Ovary (tissue), 9 donors: ENCODE data around the gene SART1. TPM values are rescaled to one million over a fixed set of nuclear protein-coding genes. Genes with fewer than 3 reads are reported as not detected.

Source experiments
- DNase-seq, 5 donors: peaks; one replicate each; pipeline ENCODE4 v3.0.0-alpha.2; 2019 to 2020
- H3K27ac ChIP-seq, 2 donors: fragments of 200-600 bp; one replicate each; pipeline versions ENCODE4 v1.5.1 to v1.8.0; 2019 to 2022
- H3K27me3 ChIP-seq: fragments of 200-600 bp; one replicate; pipeline ENCODE4 v1.8.0; 2022
- H3K36me3 ChIP-seq: fragments of 200-600 bp; sonication (generic); one replicate; pipeline ENCODE4 v1.5.1; 2019
- H3K4me1 ChIP-seq: one replicate; pipeline ENCODE4 v1.8.1; 2013; ENCODE audit warnings: mild to moderate bottlenecking, moderate library complexity; ENCODE audit not compliant: insufficient read depth
- H3K4me3 ChIP-seq: fragments of 200-600 bp; sonication (generic); one replicate; pipeline ENCODE4 v1.5.1; 2017
- H3K9me3 ChIP-seq, 2 donors: fragments of 200-600 bp in 1 of 2; sonication (generic) in 1 of 2; one replicate each; pipeline versions ENCODE4 v1.5.1 to v1.8.1; 2013 to 2019; ENCODE audit warnings: mild to moderate bottlenecking in 1 of 2, moderate library complexity in 1 of 2
- EP300 ChIP-seq: sonication (generic); formaldehyde crosslinking; IDR thresholded peaks from one replicate; pipeline ENCODE4 v1.6.1; 2017; ENCODE audit warnings: antibody characterized with exemption
- POLR2A ChIP-seq: fragments of 450-650 bp; IDR thresholded peaks from one replicate; pipeline ENCODE4 v1.6.1; 2017; ENCODE audit warnings: antibody characterized with exemption, mild to moderate bottlenecking, moderate library complexity
- WGBS, 3 donors: extraction: QIAGEN DNeasy Blood & Tissue Kit in 1 of 3; methylation state at CpG; one replicate each; pipeline versions ENCODE4 v1.1.5 to v1.1.7; 2013 to 2017; 5-methylcytosine and 5-hydroxymethylcytosine counted together
- intact Hi-C, 4 donors: fragments of 100-400 bp; cut with DNase I; formaldehyde crosslinking; loops; one replicate each; pipeline versions ENCODE4 v1.11.0 to v1.15.1; 2022 to 2023
- polyA plus RNA-seq, 2 donors: library from polyadenylated mRNA; stranded (reverse); fragments of 200-250 nt in 1 of 2; fragments of 350-450 nt in 1 of 2; fragmentation: Illumina TruSeq in 1 of 2; extraction: RNeasy Lipid Tissue Mini Kit (QIAGEN cat#74804) in 1 of 2; gene quantifications; one replicate each; pipeline ENCODE4 v1.2.3, GENCODE V29; 2013 to 2014
- total RNA-seq, 7 donors: library from RNA; depleted of rRNA in 2 of 7; stranded (reverse); fragments of >200 nt in 2 of 7; fragmentation: NEBNext Ultra II Directional in 3 of 7; extraction: Animal tissue kit (Norgen Biotek cat#: 25700) in 3 of 7; gene quantifications; one replicate each; pipeline versions ENCODE4 v1.1.0 to v1.2.4, GENCODE V29; 2016 to 2023
- TF ChIP-seq, protein P1 (sequence below), 3 donors: fragments of 450-650 bp in 2 of 3; fragments of 200-600 bp in 1 of 3; IDR thresholded peaks; one replicate each; pipeline versions ENCODE4 v1.5.1 to v1.8.0; 2016 to 2022; ENCODE audit warnings: antibody characterized with exemption in 3 of 3, mild to moderate bottlenecking in 1 of 3
- donor health status: DM: no; HTN: no; CAD: no; lungs with moderate emphysema.
- donor health status: DM: no; HTN: no; CAD: no.
- donor health status: Bipolar disorder and iron deficiency.
- donor health status: DM: yes; HTN: yes; CAD: no.
- donor health status: DM: no; HTN: no; CAD: no.
- donor health status: DM: yes; HTN: yes; CAD: no.

SART1 gene
- total and polyA plus RNA-seq, 9 donors, result 8.8 to 64.9 (median 55.7) TPM

DNA sequence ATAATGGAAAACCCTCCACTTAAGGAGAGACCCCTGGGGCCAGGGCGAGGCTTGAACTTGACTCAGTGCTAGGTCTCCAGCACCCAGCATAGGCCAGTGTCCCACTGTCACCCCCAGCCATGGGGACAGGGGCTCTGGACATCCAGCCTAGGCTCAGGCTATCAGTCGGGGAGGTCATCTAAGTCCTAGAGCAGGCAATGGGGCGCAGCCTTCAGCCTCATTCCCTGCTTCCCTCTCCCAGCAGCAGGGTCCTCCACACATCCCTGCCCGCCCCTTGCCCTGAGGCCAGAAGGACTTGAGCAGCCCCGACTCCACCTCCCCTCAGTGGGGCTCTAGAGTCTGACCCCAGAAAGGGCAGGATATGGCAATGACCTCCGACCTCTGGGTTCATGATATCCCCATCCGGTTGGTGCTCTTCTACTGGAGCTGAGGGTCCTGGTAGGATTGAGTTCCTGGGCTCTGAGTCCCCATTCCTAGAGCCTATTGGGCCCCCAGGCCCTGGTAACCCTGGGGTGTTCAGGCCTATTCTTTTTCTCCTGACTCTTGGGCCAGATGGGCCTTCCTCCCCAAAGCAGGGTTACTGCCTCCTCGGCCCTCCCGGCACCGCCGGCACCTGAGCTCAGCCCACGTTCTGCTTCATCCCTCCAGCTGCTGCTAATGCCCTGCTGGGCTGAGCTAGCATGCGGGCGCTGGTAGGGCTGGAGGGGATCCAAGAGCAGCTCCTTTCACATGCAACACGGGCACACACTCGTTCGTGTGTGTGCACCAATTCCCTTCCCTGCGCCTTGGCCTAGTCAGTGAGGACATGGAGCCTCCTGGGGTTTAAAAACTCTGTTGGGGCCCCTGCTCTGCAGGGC, 54.6 kb downstream of the SART1 start:
- intact Hi-C loops, result no loop called here
- no peak for TF ChIP-seq EP300
- TF ChIP-seq, protein P1, sequence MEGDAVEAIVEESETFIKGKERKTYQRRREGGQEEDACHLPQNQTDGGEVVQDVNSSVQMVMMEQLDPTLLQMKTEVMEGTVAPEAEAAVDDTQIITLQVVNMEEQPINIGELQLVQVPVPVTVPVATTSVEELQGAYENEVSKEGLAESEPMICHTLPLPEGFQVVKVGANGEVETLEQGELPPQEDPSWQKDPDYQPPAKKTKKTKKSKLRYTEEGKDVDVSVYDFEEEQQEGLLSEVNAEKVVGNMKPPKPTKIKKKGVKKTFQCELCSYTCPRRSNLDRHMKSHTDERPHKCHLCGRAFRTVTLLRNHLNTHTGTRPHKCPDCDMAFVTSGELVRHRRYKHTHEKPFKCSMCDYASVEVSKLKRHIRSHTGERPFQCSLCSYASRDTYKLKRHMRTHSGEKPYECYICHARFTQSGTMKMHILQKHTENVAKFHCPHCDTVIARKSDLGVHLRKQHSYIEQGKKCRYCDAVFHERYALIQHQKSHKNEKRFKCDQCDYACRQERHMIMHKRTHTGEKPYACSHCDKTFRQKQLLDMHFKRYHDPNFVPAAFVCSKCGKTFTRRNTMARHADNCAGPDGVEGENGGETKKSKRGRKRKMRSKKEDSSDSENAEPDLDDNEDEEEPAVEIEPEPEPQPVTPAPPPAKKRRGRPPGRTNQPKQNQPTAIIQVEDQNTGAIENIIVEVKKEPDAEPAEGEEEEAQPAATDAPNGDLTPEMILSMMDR (IDR thresholded peaks at IDR 0.05), result no peak
- no peak for TF ChIP-seq POLR2A
- Histone ChIP-seq H3K4me3 (no peak overlapping the region), H3K27ac (no peak overlapping the region), H3K4me1 (no peaks in the 10 kb centered on the region), H3K9me3 (no peaks in the 10 kb centered on the region), H3K36me3 (no peaks in the 10 kb centered on the region), H3K27me3 (no peaks in the 10 kb centered on the region)
- no peak for DNase-seq
- WGBS, 3 donors, result 66 to 79% (median 74%) methylated on average over 17 to 18 of the region's 18 CpGs

DNA sequence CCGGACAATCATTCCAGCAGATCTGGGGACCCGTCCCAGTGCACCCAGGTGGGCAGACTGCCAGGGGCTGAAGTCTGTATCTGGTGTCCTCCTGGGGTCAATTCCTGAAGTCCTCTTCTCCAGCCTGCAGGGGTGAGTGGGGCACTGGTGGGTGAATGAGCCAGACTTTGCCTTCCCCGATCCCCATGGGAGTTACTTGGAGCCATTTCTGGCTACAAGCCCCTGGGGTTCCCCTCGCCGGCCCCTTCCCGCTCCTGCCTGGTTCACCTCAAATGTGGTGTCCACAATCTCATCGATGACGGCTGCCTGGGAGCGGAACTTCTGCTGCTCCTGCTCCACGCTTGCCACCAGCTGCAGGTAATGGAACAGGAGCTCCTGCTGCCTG, 55.3 kb downstream of the SART1 start:
- 85 to 88% (median 88%) methylated on average over 10 of the region's 10 CpGs for WGBS, 3 donors
- no peak for DNase-seq
- no peak overlapping the region for H3K4me3 ChIP-seq

DNA sequence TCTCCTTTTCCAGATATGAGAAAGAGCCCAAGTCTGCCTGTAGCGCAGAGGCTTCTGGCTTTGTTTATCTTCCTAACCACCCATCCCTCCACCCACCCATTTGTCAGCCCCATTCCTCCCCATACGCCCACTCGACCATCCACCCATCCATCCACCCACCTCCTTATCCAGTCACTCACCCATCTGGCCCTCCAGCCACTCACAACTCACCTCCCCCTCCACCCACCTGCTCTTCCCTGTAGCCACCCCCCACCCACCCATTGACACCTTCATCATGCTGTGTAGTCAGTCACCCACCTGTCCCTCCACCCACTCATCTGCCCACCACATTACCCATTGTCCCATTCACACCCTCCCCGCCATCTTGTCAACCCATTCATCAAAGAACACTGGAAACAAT, 55.8 kb downstream of the SART1 start:
- TF ChIP-seq EP300, result no peak
- no peak for TF ChIP-seq POLR2A
- TF ChIP-seq, protein P1 (IDR thresholded peaks at IDR 0.05), result no peak
- 67 to 75% (median 71%) methylated on average over 4 of the region's 4 CpGs for WGBS, 3 donors
- no peak for DNase-seq
- H3K36me3 ChIP-seq, result no peaks in the 10 kb centered on the region
- no peaks in the 10 kb centered on the region for H3K9me3 ChIP-seq
- no peaks in the 10 kb centered on the region for H3K4me1 ChIP-seq
- no peaks in the 10 kb centered on the region for H3K27me3 ChIP-seq
- no peak overlapping the region for H3K27ac ChIP-seq
- H3K4me3 ChIP-seq, result no peak overlapping the region
- intact Hi-C loops, result no loop called here

More for the DNA sequence above, 55.3 kb downstream of the SART1 start:
- intact Hi-C loops, result no loop called here
- Histone ChIP-seq H3K36me3 (no peaks in the 10 kb centered on the region), H3K4me1 (no peaks in the 10 kb centered on the region), H3K27me3 (no peaks in the 10 kb centered on the region), H3K9me3 (no peaks in the 10 kb centered on the region), H3K27ac (no peak overlapping the region)
- TF ChIP-seq, protein P1 (IDR thresholded peaks at IDR 0.05), result no peak
- TF ChIP-seq EP300 (no peak), POLR2A (no peak)

DNA sequence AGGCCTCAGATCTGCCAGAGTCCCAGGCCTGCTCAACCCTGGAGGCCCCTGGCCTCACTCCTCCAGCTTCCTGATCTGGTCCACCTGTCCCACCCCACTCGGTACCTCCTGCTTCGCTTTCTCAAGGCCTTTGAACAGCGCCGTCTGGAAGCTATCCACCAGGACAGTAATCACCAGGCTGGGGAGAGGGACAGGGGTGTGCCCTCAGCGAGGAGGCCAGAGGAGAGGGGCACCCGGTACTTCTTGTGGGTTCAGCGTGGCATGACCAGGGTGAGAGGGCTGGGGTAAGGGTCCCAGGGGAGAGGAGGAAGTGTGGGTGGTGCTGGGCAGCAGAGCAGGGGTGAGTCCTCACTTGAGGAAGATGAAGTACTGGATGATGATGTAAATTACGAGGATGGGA, 58.7 kb downstream of the SART1 start:
- TF ChIP-seq POLR2A (no peak), EP300 (no peak)
- TF ChIP-seq, protein P1 (IDR thresholded peaks at IDR 0.05), result no peak
- H3K9me3 ChIP-seq, result no peaks in the 10 kb centered on the region
- 44 to 46% (median 45%) methylated on average over 8 of the region's 8 CpGs for WGBS, 3 donors
- intact Hi-C loops, result no loop called here
- H3K36me3 ChIP-seq, result no peaks in the 10 kb centered on the region
- no peak overlapping the region for H3K4me3 ChIP-seq
- no peaks in the 10 kb centered on the region for H3K27me3 ChIP-seq
- no peaks in the 10 kb centered on the region for H3K4me1 ChIP-seq
- DNase-seq, result no peak
- no peak overlapping the region for H3K27ac ChIP-seq
